Measurements from ENCODE around the gene PANX1.

GRCh38 chr11:94131718-94132115, 3.1 kb downstream of the PANX1 start:
- TF ChIP-seq CTCF (IDR thresholded peaks at IDR 0.05 in 2 of 3, conservative IDR thresholded peaks at IDR 0.05 in 1 of 3; ENCODE audit: borderline replicate concordance in 1 of 3, insufficient read depth in 1 of 3, low read depth in 2 of 3, low read length in 2 of 3) (no peak), POLR2A (IDR thresholded peaks at IDR 0.05; ENCODE audit: borderline replicate concordance, extremely low read depth, insufficient read depth, insufficient read length) (no peak), RAD21 (IDR thresholded peaks at IDR 0.05; ENCODE audit: low read depth) (no peak), ZFX (IDR thresholded peaks at IDR 0.05) (no peak), POLR2AphosphoS5 (IDR thresholded peaks at IDR 0.05; ENCODE audit: low read depth, low read length) (no peak), TCF7L2 (IDR thresholded peaks at IDR 0.05; ENCODE audit: borderline replicate concordance, extremely low read depth, insufficient read depth, insufficient read length) (no peak)

Measured in HCT116 (cell line).